Activated CD8-positive, alpha-beta memory T cell treated with anti-CD3 and anti-CD28 coated beads, Interleukin-2, amount 10 ng/mL, durations not matched to agents 7 days and 5 days (primary cell): Measurements from ENCODE around the gene KANK4. TPM values are rescaled to one million over a fixed set of nuclear protein-coding genes. Genes with fewer than 3 reads are reported as not detected.
"Not testable (repeated sequence)": the region's sequence is repeated elsewhere in the genome, so short reads cannot be mapped to it uniquely, and the experiment has no call there.

Experiments used
- ATAC-seq: fragments of 150-1000 bp; cut with Tn5 transposase; one replicate; pipeline ENCODE4 v1.10.0; 2021; ENCODE audit warnings: moderate library complexity
- CTCF ChIA-PET: fragments of 350-600 bp; sonication (Branson Sonifier 250); formaldehyde crosslinking; loops from one replicate; lab custom pipeline; 2021; ENCODE audit warnings: antibody characterized with exemption; lab: Charles Lee
- DNase-seq: peaks from one replicate; pipeline ENCODE4 v3.0.0-alpha.2; 2020
- H3K27ac Mint-ChIP-seq: one replicate; pipeline ENCODE4 v1.8.0; 2021; ENCODE audit warnings: mild to moderate bottlenecking, mixed read lengths
- H3K27me3 Mint-ChIP-seq: one replicate; pipeline ENCODE4 v1.8.0; 2021; ENCODE audit warnings: mixed read lengths
- H3K36me3 Mint-ChIP-seq: one replicate; pipeline ENCODE4 v1.8.0; 2021; ENCODE audit warnings: mild to moderate bottlenecking, mixed read lengths
- H3K4me1 Mint-ChIP-seq: one replicate; pipeline ENCODE4 v1.8.0; 2021; ENCODE audit warnings: mixed read lengths
- H3K4me3 Mint-ChIP-seq: one replicate; pipeline ENCODE4 v1.8.0; 2021; ENCODE audit warnings: mild to moderate bottlenecking, moderate library complexity, mixed read lengths
- H3K9me3 Mint-ChIP-seq: one replicate; pipeline ENCODE4 v1.8.0; 2022; ENCODE audit warnings: low read depth, mixed read lengths
- total RNA-seq, 2 experiments: library from RNA; stranded (reverse); gene quantifications; one replicate each; pipeline ENCODE4 v1.2.3, GENCODE V29; 2021

Gene KANK4
- total RNA-seq, 2 experiments from 2014 or later = not detected

- ATAC-seq (no peak), DNase-seq (no peak)
- no peaks in the 10 kb centered on the region for H3K36me3 Mint-ChIP-seq
- H3K4me1 Mint-ChIP-seq = no peaks in the 10 kb centered on the region
- H3K9me3 Mint-ChIP-seq = no peaks in the 10 kb centered on the region
- CTCF ChIA-PET = no interaction called here
- H3K4me3 Mint-ChIP-seq = no peak overlapping the region
- no peak overlapping the region for H3K27ac Mint-ChIP-seq
- no peaks in the 10 kb centered on the region for H3K27me3 Mint-ChIP-seq
These were observed 95.1 kb downstream of the KANK4 start for GRCh38 chr1:62224182-62224581.

GRCh38 chr1:62222321-62222720 is 96.9 kb downstream of the KANK4 start:
- ATAC-seq (no peak), DNase-seq (no peak)
- no peaks in the 10 kb centered on the region for H3K36me3 Mint-ChIP-seq
- H3K4me1 Mint-ChIP-seq = no peaks in the 10 kb centered on the region
- CTCF ChIA-PET = no interaction called here
- H3K27me3 Mint-ChIP-seq = no peaks in the 10 kb centered on the region
- no peak overlapping the region for H3K4me3 Mint-ChIP-seq
- no peaks in the 10 kb centered on the region for H3K9me3 Mint-ChIP-seq
- H3K27ac Mint-ChIP-seq = no peak overlapping the region

- Mint-ChIP-seq H3K4me1 (no peaks in the 10 kb centered on the region), H3K36me3 (no peaks in the 10 kb centered on the region), H3K9me3 (no peaks in the 10 kb centered on the region), H3K27me3 (no peaks in the 10 kb centered on the region), H3K4me3 (no peak overlapping the region), H3K27ac (no peak overlapping the region)
- CTCF ChIA-PET = no interaction called here
- ATAC-seq = no peak
- DNase-seq = no peak
These were observed 98.1 kb downstream of the KANK4 start for GRCh38 chr1:62221171-62221570.

- H3K9me3 Mint-ChIP-seq, H3K27ac Mint-ChIP-seq, H3K36me3 Mint-ChIP-seq, H3K4me3 Mint-ChIP-seq, DNase-seq, ATAC-seq, H3K4me1 Mint-ChIP-seq, H3K27me3 Mint-ChIP-seq, CTCF ChIA-PET: not testable (repeated sequence)
These were observed 98.8 kb downstream of the KANK4 start for GRCh38 chr1:62220456-62220855.

- Mint-ChIP-seq H3K27me3 (no peaks in the 10 kb centered on the region), H3K9me3 (no peaks in the 10 kb centered on the region), H3K4me1 (no peaks in the 10 kb centered on the region), H3K36me3 (no peaks in the 10 kb centered on the region), H3K27ac (no peak overlapping the region), H3K4me3 (no peak overlapping the region)
- CTCF ChIA-PET = no interaction called here
- no peak for DNase-seq
- ATAC-seq = no peak
These were observed 100.6 kb downstream of the KANK4 start for GRCh38 chr1:62218604-62219003.

GRCh38 chr1:62213075-62213914 is 105.9 kb downstream of the KANK4 start:
- peaks cover 3% of the 10 kb centered on the region for H3K27me3 Mint-ChIP-seq
- peaks cover 9% of the 10 kb centered on the region for H3K9me3 Mint-ChIP-seq
- DNase-seq (no peak), ATAC-seq (no peak)
- peaks cover 6% of the 10 kb centered on the region for H3K4me1 Mint-ChIP-seq
- no peak overlapping the region for H3K4me3 Mint-ChIP-seq
- no peak overlapping the region for H3K27ac Mint-ChIP-seq
- CTCF ChIA-PET = no interaction called here
- peaks cover 3% of the 10 kb centered on the region for H3K36me3 Mint-ChIP-seq

GRCh38 chr1:62212411-62212810 is 106.8 kb downstream of the KANK4 start:
- no peak for ATAC-seq
- H3K27ac Mint-ChIP-seq = no peak overlapping the region
- no peak overlapping the region for H3K4me3 Mint-ChIP-seq
- peaks cover 3% of the 10 kb centered on the region for H3K36me3 Mint-ChIP-seq
- H3K4me1 Mint-ChIP-seq = peaks cover 6% of the 10 kb centered on the region
- H3K27me3 Mint-ChIP-seq = peaks cover 3% of the 10 kb centered on the region
- H3K9me3 Mint-ChIP-seq = peaks cover 9% of the 10 kb centered on the region
- CTCF ChIA-PET = interaction anchor here (0.6 kb wide), 1 partner anchor 122 kb away, joined by 4 read pairs; no protein-coding TSS in a partner anchor
- no peak for DNase-seq

GRCh38 chr1:62210960-62211359 is 108.3 kb downstream of the KANK4 start:
- ATAC-seq (no peak), DNase-seq (no peak)
- Mint-ChIP-seq H3K4me1 (peaks cover 6% of the 10 kb centered on the region), H3K4me3 (no peak overlapping the region), H3K27me3 (peaks cover 9% of the 10 kb centered on the region), H3K36me3 (peaks cover 3% of the 10 kb centered on the region), H3K27ac (no peak overlapping the region), H3K9me3 (peaks cover 12% of the 10 kb centered on the region)
- CTCF ChIA-PET = no interaction called here

GRCh38 chr1:62209931-62210595 is 109.2 kb downstream of the KANK4 start:
- H3K36me3 Mint-ChIP-seq = peaks cover 3% of the 10 kb centered on the region
- no peak for ATAC-seq

GRCh38 chr1:62208970-62209369 is 110.3 kb downstream of the KANK4 start:
- H3K4me1 Mint-ChIP-seq = peaks cover 6% of the 10 kb centered on the region
- H3K27me3 Mint-ChIP-seq = peaks cover 9% of the 10 kb centered on the region
- H3K36me3 Mint-ChIP-seq = peaks cover 3% of the 10 kb centered on the region
- no peak overlapping the region for H3K4me3 Mint-ChIP-seq
- DNase-seq = no peak
- no peak overlapping the region for H3K27ac Mint-ChIP-seq
- ATAC-seq = no peak
- CTCF ChIA-PET = no interaction called here
- peaks cover 12% of the 10 kb centered on the region for H3K9me3 Mint-ChIP-seq

More at GRCh38 chr1:62209931-62210595, 109.2 kb downstream of the KANK4 start:
- CTCF ChIA-PET = no interaction called here
- Mint-ChIP-seq H3K27ac (no peak overlapping the region), H3K4me1 (peaks cover 6% of the 10 kb centered on the region), H3K9me3 (peaks cover 12% of the 10 kb centered on the region), H3K4me3 (no peak overlapping the region), H3K27me3 (peaks cover 9% of the 10 kb centered on the region)
- DNase-seq = no peak

GRCh38 chr1:62208087-62208486 is 111.1 kb downstream of the KANK4 start:
- peaks cover 12% of the 10 kb centered on the region for H3K9me3 Mint-ChIP-seq
- no peak overlapping the region for H3K27ac Mint-ChIP-seq
- peaks cover 6% of the 10 kb centered on the region for H3K4me1 Mint-ChIP-seq
- H3K36me3 Mint-ChIP-seq = peaks cover 3% of the 10 kb centered on the region
- DNase-seq (no peak), ATAC-seq (no peak)
- H3K4me3 Mint-ChIP-seq = no peak overlapping the region
- peaks cover 9% of the 10 kb centered on the region for H3K27me3 Mint-ChIP-seq
- CTCF ChIA-PET = no interaction called here

- ATAC-seq (no peak), DNase-seq (no peak)
- CTCF ChIA-PET = no interaction called here
- Mint-ChIP-seq H3K9me3 (peaks cover 12% of the 10 kb centered on the region), H3K36me3 (peaks cover 3% of the 10 kb centered on the region), H3K27me3 (peaks cover 9% of the 10 kb centered on the region), H3K4me1 (peaks cover 6% of the 10 kb centered on the region), H3K4me3 (no peak overlapping the region), H3K27ac (no peak overlapping the region)
These were observed 112.0 kb downstream of the KANK4 start for GRCh38 chr1:62207187-62207586.

GRCh38 chr1:62198781-62199125 is 120.5 kb downstream of the KANK4 start:
- no peak for ATAC-seq
- no peaks in the 10 kb centered on the region for H3K9me3 Mint-ChIP-seq

More at GRCh38 chr1:62198781-62199125, 120.5 kb downstream of the KANK4 start:
- no peaks in the 10 kb centered on the region for H3K4me1 Mint-ChIP-seq
- H3K27me3 Mint-ChIP-seq = peaks cover 30% of the 10 kb centered on the region
- no peak overlapping the region for H3K4me3 Mint-ChIP-seq
- peaks cover 3% of the 10 kb centered on the region for H3K36me3 Mint-ChIP-seq
- H3K27ac Mint-ChIP-seq = no peak overlapping the region
- no peak for DNase-seq
- CTCF ChIA-PET = no interaction called here
